GM08714 (cell line): ENCODE measurements around the gene CCDC24.

Experiments used
- H3K4me3 ChIP-seq: fragments of 200-500 bp; sonication (Bioruptor generic); 2 replicates; pipeline ENCODE4 v1.5.1; 2014; ENCODE audit warnings: mild to moderate bottlenecking, low read length, inconsistent platforms
- ZNF274 ChIP-seq: IDR thresholded peaks from 2 replicates; pipeline ENCODE4 v1.6.1; 2012; ENCODE audit warnings: mild to moderate bottlenecking, low read depth, low read length

The CCDC24 gene

DNA sequence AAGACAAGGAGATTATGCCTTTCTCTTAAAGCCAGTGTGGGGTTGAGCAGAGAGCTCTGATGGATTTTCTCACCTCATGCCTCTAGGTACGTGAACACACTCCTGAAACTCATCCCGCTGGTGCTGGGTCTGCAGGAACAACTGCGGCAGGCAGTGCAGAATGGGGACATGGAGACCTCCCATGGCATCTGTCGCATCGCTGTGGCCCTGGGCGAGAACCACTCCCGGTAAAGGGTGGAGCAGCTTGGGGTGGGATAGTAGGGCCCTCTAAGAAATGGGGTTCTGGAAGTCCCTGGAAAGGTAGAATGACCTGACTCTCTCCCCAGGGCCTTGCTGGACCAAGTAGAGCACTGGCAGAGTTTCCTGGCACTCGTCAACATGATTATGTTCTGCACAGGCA lies 35.2 kb upstream of the CCDC24 start:
- H3K4me3 ChIP-seq = no peak overlapping the region
- TF ChIP-seq ZNF274 = no peak

DNA sequence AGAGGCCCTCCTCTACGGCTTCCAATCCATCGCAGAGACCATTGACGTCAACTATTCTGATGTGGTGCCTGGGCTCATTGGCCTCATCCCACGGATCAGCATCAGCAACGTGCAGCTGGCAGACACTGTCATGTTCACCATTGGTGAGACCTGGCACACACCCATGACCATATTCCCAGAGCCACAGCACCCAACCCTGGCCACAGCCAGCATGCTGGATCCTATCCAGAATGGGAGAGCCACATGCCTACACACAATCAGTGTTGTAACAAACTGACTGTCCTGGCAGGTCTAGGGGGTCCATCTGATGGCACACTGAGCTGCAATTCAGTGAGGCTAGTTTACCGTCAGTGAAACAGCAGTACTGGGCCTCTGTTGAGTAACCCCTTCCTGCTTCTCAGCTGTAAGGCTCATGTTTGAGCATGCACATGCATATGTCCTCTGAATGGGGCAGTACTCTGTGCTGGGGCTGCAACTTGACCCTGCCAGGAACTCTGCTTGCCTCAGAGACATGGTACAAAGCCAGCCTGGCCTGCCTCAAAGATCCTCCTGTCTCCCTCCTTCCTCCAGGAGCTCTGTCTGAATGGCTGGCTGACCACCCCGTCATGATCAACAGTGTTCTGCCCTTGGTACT lies 33.9 kb upstream of the CCDC24 start:
- H3K4me3 ChIP-seq = no peak overlapping the region
- no peak for TF ChIP-seq ZNF274

DNA sequence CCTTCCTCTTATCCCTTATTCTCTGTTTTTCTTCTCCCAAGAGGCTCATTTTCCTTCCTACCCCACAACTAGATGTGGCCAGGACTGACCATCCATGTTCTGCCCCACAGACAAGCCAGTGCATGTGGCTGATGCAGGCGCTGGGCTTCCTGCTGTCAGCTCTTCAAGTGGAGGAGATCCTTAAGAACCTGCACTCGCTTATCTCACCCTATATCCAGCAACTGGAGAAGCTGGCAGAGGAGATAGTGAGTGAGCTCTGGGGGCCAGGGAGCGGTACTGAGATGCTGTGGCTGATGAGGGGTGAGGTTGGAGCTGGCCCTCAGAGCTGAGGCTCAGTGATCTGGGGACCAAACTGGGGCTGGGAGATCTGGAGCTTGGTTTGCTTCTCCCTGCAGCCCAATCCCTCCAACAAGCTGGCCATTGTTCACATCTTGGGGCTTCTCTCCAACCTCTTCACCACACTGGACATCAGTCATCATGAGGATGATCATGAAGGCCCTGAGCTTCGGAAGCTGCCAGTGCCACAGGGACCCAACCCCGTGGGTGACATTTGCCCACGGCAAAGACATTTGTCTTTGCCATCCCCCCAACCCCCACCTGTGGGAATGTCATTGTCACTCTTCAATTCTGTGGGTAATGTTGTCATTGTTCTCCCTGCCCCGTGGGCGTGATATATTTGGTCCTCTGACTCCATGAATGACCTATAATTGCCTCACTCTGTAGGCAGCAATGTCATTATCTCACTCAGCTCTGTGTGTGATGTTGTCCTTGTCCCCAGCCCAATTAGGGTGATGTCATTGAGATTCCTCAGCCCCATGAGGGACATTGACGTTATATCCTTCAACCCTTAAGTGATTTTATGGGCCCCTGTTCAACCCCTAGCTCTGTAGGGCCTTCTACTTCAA lies 32.8 kb upstream of the CCDC24 start:
- no peak overlapping the region for H3K4me3 ChIP-seq
- no peak for TF ChIP-seq ZNF274

DNA sequence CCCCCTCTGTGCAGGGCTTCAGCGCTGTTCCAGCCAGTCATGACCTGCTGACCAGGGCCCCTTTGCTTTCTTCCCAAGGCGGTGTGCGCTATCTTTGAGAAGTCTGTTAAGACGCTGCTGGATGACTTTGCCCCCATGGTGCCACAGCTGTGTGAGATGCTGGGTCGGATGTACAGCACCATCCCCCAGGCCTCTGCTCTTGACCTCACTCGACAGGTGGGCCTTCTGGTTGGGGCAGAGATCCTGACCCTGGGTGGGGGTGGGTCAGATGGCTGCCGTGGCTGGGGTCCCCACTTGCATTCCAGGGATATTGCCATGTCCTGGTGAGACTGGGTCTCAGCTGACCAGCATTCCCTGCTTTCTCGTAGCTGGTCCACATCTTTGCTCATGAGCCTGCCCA lies 30.6 kb upstream of the CCDC24 start:
- TF ChIP-seq ZNF274 = no peak
- H3K4me3 ChIP-seq = no peak overlapping the region

DNA sequence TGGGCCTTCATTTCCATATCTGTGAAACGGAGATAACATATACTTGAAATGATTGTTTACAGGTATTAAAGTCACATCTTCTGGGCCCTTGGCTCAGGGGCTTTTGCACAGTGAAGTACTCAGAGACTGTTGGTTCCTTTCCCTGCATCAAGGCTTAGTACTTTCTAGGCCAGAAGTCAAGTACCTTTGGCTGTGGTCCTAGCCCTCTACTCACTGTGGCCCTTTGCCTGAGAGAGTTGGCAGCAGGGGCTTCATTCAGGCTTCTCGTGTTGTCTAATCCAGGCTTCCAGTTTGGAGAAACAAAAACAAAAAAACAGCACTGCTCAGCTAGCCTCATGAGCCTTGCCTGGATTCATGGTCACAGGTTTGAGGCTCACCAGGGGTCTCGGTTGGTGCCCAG lies 29.7 kb upstream of the CCDC24 start:
- no peak overlapping the region for H3K4me3 ChIP-seq
- no peak for TF ChIP-seq ZNF274

DNA sequence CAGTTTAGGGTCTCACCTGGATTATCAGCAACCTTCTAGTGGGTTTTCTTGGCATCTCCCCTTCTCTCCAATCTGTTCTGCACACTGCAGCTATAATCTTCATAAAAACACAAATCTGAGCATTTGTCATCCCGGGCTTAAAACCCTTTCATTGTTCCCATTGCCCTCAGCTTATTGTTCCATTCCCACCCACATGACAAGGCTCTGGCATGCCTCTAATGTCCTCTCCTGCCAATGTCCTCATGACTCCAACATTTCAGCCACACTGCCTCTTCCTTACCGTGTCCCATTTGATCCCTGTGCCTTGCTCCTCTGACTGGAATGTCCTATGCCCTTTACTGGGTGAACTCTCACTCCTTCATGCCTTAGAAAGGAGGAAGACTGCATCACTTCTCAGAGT lies 29.1 kb upstream of the CCDC24 start:
- TF ChIP-seq ZNF274 = no peak

DNA sequence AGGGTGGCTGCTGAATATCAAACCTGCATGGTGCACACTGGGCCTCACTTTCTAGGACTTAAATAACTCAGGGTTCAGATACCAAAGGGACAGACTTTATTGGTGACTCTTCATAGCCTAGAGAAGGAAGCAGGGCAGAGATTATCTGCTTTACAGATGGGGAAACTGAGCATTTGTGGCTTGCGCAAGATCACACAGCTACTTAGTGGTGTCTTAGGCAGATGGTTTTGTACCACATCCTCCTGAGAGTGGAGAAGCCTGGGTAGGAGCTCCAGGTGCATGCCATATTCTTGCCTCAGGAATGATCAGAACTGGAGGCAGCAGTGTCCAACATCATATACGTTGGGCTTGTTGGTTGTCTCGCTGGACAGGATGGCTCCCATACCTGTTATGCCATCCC lies 28.4 kb upstream of the CCDC24 start:
- no peak for TF ChIP-seq ZNF274
- H3K4me3 ChIP-seq = no peak overlapping the region

More for the DNA sequence above, 29.1 kb upstream of the CCDC24 start:
- no peak overlapping the region for H3K4me3 ChIP-seq

DNA sequence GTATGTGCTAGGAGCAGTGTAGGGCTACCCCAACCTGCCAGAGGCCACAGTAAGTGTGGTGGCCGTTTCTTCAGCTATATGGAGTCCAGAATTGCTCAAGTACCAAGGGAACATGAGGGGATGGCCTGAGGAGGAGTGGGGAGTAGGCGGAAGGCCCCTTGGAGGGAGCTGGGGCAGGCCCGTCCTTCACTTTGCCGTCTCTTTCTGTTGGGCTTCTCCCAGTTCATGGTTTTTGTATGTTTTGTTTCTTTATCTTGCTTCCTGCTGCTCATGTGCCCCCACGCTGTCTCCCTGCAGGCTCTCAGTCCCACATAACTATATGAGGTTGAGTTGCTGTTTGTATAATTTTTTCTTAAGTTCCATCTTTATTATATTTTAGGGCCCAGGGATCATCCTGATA lies 27.5 kb upstream of the CCDC24 start:
- no peak overlapping the region for H3K4me3 ChIP-seq
- TF ChIP-seq ZNF274 = no peak

DNA sequence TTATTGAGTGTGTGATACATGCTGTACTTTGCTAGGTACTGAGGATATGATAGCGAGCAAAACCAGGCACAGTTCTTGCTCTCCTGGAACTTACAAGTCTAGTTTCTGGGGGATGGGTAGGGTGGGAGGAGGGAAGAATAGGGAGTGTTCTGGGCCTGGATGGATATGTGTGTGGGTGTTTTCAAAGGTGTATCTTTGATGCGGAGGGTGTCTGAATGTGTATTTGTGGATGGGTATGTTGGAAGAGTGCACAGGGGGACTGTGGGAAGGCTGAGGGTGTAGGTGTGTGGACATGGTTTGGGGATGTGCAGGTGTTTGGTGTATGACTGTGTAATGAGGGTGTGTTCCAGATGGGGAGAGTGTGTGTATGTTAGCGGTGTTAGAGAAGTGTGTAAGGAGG lies 26.1 kb upstream of the CCDC24 start:
- TF ChIP-seq ZNF274 = no peak
- no peak overlapping the region for H3K4me3 ChIP-seq

DNA sequence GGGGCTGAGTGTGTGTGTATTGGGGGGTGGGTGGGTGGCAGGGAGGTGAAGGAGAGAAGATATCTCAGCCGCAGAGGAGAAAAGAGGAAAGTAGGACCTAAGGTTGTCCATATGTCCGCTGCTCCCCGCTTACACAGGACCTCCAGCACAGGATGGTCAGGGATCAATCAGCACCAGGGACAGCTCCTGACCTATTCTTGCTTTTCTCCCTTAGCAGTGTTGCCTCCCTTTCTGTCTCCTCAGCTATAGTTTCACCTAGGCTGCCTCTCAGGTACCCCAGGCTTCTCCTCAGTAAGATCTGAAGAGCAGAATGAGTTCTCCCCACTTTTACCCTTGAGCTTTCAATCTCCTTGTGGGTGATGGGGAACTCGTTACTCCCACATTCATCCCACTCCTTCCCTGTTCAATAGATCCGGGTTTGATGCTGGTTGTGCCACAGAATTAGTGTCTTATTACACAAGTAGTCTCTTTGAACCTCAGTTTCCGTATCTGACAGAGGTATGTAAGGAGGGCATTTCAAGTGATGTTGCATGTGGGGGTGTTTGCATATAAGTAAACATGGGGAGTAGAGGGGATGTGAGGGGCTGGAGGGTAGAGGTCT lies 23.0 kb upstream of the CCDC24 start:
- no peak overlapping the region for H3K4me3 ChIP-seq
- TF ChIP-seq ZNF274 = no peak

DNA sequence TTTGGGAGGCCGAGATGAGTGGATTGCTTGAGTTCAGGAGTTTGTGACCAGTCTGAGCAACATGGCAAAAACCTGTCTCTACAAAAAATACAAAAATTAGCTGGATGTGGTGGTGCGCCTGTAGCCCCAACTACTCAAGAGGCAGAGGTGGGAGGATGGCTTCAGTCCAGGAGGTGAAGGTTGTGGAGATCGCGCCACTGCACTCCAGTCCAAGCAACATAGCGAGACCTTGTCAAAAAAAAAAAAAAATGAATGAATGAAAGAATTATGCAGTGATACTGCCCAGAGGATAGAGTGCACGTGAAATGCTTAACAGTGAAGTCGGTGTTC lies 22.0 kb upstream of the CCDC24 start:
- no peak for TF ChIP-seq ZNF274
- H3K4me3 ChIP-seq = no peak overlapping the region

DNA sequence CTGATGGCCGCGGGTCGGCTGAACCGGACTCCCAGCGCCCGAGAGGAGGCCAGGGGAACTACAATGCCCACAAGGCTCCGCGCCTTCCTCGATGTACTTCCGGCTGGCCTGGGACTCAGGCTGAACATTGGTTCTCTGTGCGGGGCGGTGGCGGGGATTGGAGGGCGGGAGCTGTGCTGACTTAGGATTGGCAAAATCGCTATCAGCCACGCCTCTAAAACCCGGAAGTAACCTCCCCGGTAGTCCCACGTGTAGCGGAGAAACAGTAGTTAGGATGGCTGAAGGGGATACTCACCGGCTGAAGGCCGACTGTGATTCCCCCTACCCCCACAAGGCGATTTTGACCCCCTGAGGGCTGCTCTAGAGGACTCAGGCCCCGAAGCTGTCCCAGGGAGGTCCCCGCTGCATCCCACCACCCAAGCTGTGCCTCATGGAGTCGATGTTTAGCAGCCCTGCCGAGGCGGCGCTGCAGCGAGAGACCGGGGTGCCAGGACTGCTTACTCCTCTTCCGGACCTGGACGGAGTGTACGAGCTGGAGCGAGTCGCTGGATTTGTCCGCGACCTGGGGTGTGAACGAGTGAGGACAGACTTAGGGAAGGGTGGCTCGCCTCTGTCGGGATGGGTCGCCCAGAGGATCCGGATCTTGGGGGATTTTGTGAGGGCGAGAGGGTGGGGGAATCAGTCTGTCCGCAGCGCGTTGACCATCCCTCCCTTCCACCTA lies 21.5 kb upstream of the CCDC24 start, which contains the start of gene DPH2:
Gene DPH2, plus strand, starts transcription at position 265 of the 721 bp plus-strand sequence. Its CDS starts 166 bp downstream, at position 431.
- TF ChIP-seq ZNF274 = no peak
- peak within 1 kb of the TSS; percentile 71 for H3K4me3 ChIP-seq

DNA sequence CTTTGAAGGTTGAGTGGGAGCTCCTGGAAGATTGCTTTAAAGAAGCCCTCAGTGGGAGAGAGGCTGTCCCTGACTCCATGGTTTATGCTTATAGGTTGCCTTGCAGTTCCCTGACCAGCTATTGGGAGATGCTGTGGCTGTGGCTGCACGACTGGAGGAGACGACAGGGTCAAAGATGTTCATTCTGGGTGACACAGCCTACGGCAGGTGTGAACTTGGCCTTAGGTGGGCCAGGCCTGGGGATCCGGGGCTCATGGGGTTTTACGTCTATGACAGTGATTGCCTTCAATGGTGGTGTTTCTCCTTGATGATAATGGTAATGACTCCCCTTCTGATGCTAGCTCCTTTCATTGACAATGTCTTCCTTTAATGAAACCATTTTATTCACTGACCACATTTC lies 20.9 kb upstream of the CCDC24 start:
- H3K4me3 ChIP-seq = peak overlapping the region; percentile 71
- no peak for TF ChIP-seq ZNF274

DNA sequence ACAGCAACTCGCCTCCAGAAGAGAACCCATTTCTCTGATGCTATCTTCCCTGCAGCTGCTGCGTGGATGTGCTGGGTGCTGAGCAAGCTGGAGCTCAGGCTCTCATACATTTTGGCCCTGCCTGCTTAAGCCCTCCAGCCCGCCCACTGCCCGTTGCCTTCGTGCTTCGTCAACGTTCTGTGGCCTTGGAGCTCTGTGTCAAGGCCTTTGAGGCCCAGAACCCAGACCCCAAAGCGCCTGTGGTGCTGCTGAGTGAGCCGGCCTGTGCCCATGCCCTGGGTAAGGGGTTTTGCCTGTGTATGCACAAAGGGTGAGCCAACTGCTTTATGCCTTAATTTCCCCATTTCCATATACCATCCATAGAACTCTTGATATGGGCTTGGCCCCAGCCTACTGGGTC lies 20.5 kb upstream of the CCDC24 start:
- peak overlapping the region; percentile 71; the same call in 1 of the 2 replicates for H3K4me3 ChIP-seq
- no peak for TF ChIP-seq ZNF274
